H1 (cell line): Measurements from ENCODE around the gene ACOT7. TPM values are rescaled to one million over a fixed set of nuclear protein-coding genes. Genes with fewer than 3 reads are reported as not detected.

ENCODE experiments used
- KDM4A ChIP-seq: IDR thresholded peaks from one replicate; pipeline ENCODE4 v1.7.1; 2012; ENCODE audit warnings: low read depth, mild to moderate bottlenecking, moderate library complexity, low read length, inconsistent platforms; ENCODE audit not compliant: severe bottlenecking
- polyA plus RNA-seq, 7 experiments: library from polyadenylated mRNA; depleted of rRNA in 3 of 7; stranded (reverse) in 5 of 7; unstranded in 2 of 7; fragments of >200 nt in 5 of 7; fragments of 200-250 nt in 2 of 7; gene quantifications; 1 replicate in 5 of 7; 2 replicates in 1 of 7; 4 replicates in 1 of 7; pipeline versions ENCODE4 v1.2.1 to v1.2.3, GENCODE V29; 2011 to 2013; ENCODE audit warnings: missing spikeins in 2 of 7, mixed read lengths in 2 of 7
- total RNA-seq: library from RNA; stranded (reverse); fragmentation: NEBNext Ultra II Directional; extraction: Animal tissue kit (Norgen Biotek cat#: 25700); gene quantifications from 2 replicates; pipeline ENCODE4 v1.2.1, GENCODE V29; 2021

ACOT7 gene
- total and polyA plus RNA-seq, 2 of the 8 experiments (the other 6 are each of a cell fraction or from before 2014, with no cell fraction given), result 151 to 214 TPM

GRCh38 chr1:6245869-6246496, 147.6 kb downstream of the ACOT7 start (continued):
- peak; percentile 9 for TF ChIP-seq KDM4A
- TF ChIP-seq, all 59 proteins: peak for 8
